ENCODE measurements around the gene KCNK18.
"Not testable (repeated sequence)": the region's sequence is repeated elsewhere in the genome, so short reads cannot be mapped to it uniquely, and the experiment has no call there.

The KCNK18 gene

DNA sequence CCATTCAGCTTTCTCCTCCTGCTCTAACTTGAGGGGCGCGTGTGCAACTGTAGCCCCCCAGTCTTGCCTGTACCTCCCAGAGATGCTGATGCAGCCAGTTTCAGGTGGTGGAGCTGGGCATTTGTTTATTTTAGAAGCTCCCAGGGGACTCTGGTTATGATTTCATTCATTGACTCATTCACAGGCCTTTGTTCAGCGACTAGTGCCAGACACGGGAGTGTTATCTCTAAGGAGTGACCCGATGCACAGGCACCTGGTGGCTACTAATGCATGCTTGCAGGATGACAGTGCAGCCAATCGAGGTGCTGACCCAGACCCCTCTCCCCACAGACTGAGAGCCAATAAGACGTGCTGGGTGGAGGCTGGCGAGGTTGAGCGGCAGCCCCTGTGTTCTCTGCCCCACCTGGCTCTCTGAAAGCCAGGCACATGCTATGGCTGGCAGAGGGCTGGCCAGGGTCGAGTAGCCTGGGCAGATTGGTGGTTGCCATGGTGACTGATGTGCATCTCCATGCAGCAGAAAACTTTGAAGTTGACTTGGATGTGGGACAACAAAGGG lies 23.9 kb downstream of the KCNK18 start:
- no peak for DNase-seq (ENCODE audit: low read depth)

DNA sequence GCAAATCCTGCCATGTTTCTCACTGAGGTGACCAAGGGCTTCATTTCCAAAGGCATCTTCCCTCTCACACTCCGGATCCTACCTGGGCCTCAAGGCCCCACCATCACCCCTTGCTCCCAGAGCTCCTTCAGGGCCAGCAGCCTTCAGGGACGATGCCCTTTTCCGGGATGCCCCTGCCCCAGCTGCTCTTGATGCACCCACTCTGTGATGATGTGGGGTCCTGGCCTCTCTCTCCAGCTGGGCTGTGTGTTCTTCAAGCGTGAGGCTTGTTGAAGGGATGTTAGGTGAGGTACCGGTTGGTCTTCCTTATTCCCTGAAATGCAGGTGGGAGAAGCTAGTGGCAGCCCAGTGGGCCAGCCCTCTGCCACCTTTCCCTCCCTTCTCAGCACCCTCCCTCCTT lies 25.3 kb downstream of the KCNK18 start:
- DNase-seq (ENCODE audit: low read depth): no peak

DNA sequence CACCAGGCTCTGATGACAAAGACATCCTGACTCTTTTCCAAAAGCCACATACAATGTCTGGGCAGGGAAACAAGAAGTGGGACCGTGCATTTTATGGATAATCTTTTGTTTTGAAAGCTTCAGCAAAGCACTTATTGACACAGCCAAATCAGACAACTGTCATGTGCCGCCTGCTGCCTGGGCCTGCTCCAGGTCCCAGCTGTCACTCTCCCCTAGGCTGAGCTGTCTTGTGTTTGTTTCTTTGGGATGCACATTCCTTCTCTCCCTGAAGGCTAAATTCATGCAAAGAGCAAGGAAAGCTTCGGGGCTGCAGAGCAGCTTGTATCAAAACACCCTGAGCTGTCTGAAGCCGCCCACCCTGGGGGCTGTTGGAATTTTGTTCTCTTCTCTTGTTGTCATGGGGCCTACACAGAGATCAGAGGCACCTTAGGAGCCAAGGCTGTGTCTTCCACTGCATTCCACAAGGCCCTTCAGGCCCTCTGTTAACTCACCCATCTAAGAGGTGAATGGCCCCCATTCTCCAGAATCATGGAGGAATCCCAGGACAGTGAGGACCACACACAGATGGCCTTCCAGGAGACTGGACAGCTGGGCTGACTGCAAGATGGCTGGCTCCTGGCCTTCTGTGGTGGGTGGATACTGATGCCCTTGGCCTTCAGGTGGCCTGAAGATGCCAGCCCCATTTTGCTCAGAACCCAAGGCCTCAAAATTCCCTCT lies 25.8 kb downstream of the KCNK18 start:
- DNase-seq (ENCODE audit: low read depth): no peak

DNA sequence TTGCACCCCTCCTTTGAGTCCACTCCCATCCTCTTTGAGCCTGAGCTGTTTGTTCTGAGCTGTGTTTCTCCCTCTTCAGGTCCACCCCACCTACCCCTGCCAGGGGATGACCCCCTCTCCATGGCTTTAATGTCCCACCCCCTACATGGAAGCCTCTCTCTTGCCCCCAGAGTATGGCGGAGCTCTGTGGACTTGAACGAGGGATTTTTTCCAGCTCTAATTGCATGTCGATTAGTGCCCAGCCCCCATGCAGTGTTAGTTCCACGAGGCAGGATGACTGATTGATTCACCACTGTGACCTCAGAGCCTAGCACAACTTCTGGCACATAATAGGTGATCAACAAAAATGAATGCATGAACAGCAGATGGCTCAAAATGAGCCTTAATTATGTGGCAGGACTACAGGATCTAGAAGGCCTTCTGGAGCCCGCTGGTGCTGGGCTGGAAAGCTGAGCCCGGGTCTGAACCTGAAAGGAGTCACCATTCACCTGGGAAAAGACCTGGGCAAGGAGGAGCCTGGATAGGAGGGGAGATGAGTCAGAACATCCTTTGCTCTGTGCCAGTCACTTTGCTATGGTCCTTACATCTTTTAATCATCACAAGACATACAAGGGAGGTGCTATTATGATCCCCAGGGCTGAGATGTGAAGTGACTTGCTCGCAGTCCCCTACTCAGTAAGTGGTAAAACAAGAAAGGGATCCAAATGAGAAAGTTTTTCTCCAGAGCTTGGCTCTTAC lies 26.6 kb downstream of the KCNK18 start:
- DNase-seq (ENCODE audit: low read depth): no peak

DNA sequence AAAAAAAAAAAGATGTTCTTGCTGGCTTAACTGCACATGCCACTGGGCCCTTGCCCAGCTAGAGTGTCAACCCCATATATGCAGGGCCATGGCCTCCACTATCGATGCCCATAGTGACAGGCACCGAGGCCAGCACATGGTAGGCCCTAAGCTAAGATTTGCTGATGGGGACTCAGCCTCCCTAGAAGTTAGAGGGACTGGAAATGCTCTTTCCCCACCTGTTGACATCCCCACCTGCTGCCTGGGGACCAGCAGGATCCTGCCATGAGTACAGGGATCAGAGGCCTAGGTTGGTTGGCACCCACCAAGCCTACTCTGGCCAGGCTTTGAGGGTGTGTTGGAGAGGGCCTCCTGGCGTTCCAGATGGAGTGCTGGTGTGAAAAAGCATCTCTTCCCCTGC lies 27.6 kb downstream of the KCNK18 start:
- no peak for DNase-seq (ENCODE audit: low read depth)

DNA sequence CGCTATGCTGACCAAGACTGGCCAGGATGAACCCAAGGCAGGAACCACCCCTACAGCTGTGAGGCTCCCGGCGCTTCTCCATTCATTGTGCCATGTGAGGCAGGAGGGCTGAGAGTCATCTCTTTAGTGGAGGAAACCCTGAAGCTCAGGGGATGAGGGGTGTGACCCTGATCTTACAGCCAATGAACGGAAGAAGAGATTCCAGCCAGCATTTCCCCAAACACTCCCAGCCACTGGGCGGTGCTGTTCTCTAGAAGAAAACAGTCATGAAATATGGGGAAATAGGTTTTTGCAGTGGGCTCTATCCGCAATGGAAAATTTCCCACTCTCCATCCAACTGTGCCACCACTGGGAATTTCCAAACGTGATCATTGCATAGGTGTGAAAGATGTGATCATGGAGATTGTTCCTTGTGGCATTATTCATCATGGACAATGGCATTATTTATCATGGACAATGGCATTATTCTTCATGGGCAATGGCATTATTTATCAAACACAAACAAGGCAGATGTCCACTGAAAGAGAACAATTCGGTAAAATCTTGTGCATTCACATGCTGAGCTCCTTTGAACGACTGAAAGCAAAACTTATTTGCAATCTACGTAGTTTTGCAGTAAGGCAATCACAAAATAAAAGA lies 29.6 kb downstream of the KCNK18 start:
- no peak for DNase-seq (ENCODE audit: low read depth)

DNA sequence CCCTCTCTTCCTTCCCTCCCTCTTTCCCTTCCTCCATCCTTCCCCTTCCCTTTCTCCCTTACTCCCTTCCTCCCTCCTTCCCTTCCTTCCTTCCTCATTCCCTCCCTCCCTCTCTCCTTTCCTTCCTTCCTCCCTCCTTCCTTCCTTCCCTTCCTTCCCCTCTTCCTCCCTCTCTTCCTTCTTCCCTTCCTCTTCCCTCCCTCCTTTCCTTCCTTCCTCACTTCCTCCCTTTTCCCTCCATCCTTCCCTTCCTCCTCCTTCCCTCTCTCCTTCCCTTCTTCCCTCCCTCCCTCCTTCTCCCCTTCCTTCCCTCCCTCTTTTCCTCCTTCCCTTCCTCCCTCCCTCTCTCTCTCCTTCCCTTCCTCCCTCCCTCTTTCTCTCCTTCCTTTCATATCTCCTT lies 30.9 kb downstream of the KCNK18 start:
- no peak for DNase-seq (ENCODE audit: low read depth)

DNA sequence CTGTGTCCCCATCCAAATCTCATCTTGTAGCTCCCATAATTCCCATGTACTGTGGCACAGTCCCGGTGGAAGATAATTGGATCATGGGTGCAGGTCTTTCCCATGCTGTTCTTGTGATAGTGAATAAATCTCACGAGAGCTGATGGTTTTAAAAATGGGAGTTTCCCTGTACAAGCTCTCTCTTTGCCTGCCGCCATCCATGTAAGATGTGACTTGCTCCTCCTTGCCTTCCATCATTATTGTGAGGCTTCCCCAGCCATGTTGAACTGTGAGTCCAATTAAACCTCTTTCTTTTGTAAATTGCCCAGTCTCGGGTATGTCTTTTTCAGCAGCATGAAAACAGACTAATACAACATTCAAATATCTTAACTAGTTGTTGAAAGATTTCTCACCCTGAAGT lies 32.8 kb downstream of the KCNK18 start:
- DNase-seq (ENCODE audit: low read depth): not testable (repeated sequence)

DNA sequence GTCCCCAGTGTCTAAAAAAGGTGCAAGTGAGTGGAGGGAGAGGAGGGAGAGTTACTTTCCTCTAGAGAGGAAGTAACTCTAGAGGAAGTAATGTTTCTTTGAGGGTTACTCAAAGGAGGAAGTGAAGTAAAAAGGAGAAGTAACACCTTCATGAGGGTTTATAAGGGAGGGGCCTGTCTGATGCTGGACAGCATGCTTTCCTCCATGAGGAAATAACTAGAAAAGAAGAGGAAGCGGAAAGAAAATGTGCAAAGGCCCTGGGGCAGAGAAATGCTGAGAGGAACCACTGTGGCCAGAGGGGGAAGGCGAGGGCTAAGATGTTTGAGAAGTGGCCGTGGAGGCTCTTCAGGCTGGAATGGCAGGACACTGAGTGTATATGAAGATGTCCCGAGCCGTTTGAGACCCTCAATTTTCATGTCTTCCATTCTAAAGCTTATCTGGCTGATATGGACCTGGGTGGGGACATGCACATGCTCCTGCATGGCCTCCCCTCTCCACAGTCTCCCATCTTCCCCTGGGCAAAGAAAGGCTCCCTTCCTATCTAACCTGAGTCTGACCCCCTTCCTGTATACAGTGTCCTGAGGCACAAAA lies 40.2 kb downstream of the KCNK18 start:
- no peak for DNase-seq (ENCODE audit: low read depth)

DNA sequence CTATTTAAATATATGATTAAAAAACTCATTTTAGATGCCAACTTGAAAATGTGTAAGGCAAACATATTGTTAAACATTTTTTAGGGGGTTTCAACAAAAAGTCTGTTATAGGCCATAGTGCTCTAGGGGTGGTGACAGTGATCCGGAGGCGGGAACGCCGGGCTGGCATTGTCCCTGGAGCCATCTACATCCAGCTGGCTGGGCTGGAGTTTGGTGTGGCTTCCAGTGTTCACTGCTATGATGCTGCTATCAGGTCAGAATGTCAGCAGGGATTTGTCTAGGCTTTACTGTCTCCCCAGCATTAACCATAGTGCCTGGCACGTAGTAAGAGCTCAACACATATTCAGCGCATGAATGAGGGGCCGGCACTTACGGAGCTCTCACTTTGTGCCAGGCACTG lies 41.8 kb downstream of the KCNK18 start:
- no peak for DNase-seq (ENCODE audit: low read depth)

DNA sequence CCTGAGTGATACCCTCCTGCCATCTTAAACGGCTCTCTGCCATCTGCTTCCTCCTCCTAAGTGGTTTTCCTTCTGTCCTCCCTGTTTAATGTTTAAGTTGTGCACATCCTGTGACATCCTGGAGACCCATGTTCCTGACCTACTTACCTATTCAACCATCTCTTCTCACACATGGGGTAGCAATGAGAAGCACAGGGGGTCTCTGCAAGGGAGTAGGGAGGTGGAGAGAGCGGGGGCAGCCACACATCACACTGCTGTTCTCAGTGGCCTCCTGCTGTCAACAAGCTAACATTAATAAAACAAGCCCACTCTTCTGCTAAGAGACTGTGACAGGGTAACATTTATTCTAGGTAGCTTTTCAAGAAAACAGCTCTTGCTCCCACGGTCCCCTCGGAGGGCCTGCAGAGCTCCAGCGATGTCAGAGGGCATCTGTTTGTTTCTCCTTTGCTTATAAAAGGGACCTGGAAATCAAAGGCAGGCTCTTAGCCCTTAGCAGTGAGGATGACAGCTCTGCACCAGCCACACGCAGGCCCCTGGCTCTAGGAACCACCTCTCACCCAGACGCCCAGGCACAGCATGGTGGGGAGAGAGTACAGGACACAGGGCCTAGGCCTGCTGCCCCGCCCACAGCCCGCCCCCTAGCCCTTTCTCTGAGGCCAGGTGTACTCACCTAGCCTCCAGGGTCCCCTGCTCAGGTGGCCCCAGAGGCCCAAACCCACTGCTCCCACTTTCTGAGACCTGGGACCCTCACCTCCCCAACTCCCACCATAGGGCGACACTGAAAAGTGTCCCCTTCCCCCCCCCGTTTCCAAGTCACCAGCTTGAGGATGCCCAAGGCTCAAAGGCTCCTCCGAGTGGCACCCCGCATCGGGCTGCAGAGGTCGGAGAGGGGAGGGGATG lies 42.7 kb downstream of the KCNK18 start:
- no peak for DNase-seq (ENCODE audit: low read depth)

DNA sequence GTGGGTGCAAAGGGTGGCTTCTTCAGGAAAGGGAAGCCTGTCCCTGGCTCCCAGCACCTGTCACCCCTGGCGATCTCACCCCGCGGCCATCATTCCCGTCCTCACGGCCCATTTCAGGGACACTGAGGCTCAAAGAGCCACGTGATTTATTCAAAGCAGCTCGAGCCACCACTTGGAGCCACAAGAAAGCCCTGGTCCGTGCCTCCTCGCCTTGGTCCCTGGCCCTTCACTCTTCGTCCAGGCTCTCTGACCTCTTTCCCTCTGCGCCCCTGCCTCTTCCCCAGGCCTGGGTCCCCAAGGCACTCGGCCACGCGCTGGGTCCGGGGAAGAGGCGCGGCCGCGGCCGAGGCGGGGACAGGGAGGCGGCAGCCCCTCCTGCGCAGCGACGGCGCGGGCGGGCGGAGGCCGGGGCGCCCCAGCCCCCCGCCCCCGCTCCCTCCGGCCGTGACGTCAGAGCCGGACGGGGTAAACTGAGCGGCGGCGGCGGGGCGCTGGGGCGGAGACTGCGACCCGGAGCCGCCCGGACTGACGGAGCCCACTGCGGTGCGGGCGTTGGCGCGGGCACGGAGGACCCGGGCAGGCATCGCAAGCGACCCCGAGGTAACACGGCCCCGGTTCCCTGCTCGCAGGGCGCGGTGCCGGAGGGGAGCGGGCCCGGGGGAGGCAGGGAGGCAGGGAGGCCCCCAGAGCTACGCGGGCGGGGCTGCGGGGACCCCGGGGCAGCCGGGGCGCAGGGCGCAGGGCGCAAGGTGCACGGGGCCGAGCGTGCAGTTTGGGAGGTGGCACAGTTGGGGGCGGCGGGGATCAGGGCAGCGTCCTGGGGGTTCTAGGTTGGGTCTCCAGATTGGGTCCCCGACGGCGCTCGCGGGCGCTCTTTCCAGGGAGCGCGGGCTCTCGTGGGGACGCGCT lies 43.6 kb downstream of the KCNK18 start, which contains the start of gene SLC18A2:
Gene SLC18A2, plus strand, starts transcription at position 494 of the 909 bp plus-strand sequence. CDS start 580 bp downstream, outside the sequence.
- DNase-seq (ENCODE audit: low read depth): no peak

DNA sequence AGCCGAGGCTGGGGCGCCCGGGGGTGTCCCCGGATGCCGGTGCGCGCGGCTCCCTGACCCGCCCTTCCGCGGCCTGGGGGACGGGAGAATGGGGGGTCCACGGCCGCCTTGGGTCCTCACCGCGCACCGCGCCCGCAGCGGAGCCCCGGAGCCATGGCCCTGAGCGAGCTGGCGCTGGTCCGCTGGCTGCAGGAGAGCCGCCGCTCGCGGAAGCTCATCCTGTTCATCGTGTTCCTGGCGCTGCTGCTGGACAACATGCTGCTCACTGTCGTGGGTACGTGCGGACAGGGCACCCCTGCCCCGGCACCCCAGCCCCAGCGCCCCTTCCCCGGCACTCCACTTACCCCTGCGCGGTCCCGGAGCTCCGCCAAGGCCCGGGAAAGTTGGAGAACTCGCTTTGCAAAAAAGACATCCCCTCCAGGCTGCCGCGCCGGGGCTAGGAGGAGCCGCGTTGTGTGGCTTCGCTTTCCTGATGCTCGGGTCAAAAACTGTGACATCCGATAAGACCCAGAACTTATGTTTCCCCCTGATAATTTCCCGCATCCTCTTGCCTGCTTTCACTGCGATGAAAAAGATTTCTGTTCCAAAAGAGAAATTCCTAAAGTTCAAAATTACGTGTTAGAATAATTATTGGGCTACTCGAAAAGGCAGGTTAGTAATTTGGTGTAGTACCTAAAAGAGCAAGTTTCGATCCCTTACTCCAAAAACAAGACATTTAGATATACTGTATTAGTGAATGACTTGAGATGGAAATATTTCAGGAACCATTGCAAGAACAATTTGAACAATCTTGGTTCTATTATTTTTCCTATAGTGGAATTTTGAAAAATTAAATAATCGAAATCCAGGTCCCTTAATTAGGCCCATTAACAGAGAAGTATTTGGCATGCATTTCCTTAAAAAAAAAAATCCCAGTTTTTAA lies 44.5 kb downstream of the KCNK18 start:
- no peak for DNase-seq (ENCODE audit: low read depth)

DNA sequence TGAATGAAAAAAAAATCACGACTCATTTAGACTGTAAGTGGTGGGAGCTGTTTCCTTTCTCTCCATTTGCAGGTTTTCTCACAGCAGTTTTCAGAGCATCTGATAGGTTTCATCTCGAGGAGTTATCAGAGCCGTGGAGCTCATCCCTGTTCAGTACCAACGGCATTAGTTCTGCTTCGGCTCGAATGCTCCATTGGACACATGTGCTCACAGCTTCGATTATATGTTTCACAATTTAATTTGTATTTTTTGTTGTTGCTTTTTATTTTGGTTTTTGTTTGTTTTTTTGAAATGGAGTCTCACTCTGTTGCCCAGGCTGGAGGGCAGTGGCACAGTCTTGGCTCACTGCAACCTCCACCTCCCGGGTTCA lies 45.2 kb downstream of the KCNK18 start:
- no peak for DNase-seq (ENCODE audit: low read depth)

DNA sequence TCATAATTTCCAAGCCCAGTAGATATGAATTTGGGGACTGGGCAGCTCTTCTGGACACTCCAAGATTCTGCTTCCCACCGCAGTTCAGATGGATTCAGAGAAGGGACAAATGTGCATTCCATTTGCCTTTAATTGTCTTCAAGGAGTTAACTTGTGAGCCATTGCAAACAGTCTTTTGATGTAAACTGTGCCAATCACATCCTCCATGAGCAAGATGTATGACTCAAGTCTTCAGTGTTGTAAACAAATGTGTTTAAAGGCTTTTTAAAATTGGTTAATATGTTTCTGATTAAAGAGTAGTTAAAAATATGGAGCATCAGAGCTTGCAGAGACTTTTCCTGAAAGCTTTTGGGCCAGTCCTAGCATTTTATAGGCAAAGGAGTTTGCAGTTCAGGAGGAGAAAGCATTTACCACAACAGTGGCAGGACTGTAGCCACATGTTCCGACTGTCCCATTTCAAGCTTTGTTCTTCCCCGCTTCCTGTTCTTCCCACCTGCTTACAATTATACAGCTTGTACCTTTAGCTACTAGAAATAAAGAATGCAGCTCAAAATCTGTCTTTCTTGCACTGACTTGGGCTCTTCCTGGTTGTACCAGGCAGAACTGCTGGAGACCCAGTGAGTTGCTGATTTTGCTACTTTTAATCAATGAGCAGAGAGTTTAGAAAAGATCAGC lies 49.8 kb downstream of the KCNK18 start:
- no peak for DNase-seq (ENCODE audit: low read depth)

DNA sequence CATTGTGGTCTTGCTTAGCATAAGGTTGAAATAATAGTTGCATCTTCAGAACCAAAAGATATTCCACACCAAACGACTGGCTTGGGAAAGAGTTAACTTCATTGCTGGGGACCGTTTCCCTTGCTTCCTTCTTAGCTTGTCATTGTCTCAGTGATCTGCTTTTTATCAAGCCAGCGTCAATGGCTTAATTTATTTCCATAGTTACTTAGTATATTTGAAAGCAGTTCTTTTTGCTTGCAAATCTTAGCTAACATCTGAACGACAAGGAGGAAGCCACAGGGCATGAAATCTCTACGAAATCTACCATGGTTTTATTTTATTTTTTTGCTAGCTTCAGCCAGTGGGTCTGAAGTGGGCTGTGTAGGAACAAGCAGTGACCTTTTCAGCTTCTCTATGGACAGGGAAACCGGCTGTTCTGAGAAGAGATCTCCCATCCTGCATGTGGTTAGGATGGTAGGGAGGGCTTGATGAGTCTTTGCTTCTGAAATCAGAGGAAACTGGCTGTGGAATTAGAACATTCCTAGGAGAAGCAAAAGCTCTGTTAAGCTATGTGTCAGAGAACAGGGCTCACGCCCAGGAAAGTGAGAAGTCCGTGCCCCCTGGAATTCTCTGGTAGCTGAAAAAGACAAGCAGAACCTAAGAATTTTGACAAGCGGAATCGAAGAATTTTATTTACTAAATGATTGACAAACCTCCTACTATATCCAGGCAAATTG lies 51.6 kb downstream of the KCNK18 start:
- no peak for DNase-seq (ENCODE audit: low read depth)

DNA sequence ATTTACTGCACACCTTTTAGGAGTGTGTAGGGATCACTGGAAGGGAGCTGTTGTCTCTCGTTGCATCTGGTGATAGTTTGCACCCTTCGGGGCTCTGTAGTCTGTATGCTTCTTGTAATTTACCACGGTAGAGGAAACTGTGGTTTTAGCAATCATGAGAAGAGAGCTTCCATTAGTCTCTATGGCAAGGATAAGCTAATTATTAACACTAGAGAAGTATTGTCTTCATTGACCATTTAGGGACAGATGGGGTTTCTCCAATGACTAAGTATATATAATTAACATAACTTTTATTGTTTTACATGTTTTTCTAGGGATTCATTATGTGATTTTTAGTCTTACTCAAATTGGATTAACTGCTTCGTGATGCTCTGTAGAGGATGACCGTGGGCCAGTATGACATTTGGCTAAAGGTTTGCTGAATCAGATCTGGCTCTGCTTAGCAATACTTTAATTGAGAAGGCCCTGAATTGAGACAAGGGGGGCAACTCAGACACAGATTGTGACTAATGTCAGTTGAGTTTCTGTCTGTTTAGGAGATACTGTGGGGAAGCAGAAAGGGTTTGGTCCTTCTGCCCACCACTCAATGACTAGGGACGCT lies 52.3 kb downstream of the KCNK18 start:
- DNase-seq (ENCODE audit: low read depth): no peak

DNA sequence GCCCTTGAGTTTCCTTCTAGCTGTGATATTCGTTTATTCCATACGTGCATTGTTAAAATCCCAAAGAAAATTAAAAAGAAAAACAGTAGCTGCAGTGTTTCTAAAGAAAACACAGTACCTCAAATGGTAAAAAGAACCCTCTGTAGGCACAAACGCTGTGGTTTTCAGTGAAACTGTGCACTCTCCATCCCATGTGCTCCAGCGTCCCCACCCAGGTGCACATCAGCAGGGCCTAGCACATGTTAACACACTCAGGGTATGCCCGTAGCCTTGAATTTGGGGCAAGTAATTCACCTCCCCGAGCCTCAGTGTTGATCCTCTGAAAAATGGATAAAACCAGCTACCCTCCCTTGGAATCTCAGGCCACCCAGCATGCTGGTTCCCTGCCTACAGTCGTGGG lies 53.1 kb downstream of the KCNK18 start:
- DNase-seq (ENCODE audit: low read depth): no peak
